Heart left ventricle (tissue), 13 donors: Measurements from ENCODE around the gene MED31.

Experiments
- CTCF ChIP-seq, 12 donors: fragments of 200-600 bp; sonication (generic) in 4 of 12; IDR thresholded peaks; one replicate each; pipeline versions ENCODE4 v1.5.0 to v1.8.0; 2018 to 2022; ENCODE audit warnings: antibody characterized with exemption in 12 of 12, mild to moderate bottlenecking in 5 of 12
- POLR2A ChIP-seq, 2 donors: fragments of 450-650 bp; IDR thresholded peaks; one replicate each; pipeline ENCODE4 v1.6.1; 2017; ENCODE audit warnings: antibody characterized with exemption in 2 of 2, mild to moderate bottlenecking in 2 of 2, moderate library complexity in 2 of 2
- donor health status: ischemic (EF 13 %, LVEDD 7.1; RV severe dilation, severe dysfunction).
- donor health status: DM: no; HTN: yes; CAD: no.
- donor health status: DM: no; HTN: no; CAD: no.
- donor health status: ischemic (EF 25% LVEDD 6.9; RV normal size, moderate dysfunction).
- donor health status: ischemic (EF 25% LVEDD 5.7; RV mildly dilated, moderate dysfunction).
- donor health status: ischemic (EF 35%, LVEDD 5.7; RV mildly dilated, moderate dysfunction).
- donor health status: nonischemic (EF 11% LVEDD 7.7; RV severe dilation, severe dysfunction).
- donor health status: DM: yes; HTN: yes; CAD: no.
- donor health status: PGD.
- donor health status: ischemic (EF 29% LVEDD 5.4; RV normal size, mild dysfunction).
- donor health status: nonischemic (EF 23%, LVEDD 6.1; RV moderate dilation, normal function).

GRCh38 chr17:6632530-6632929 lies 18.9 kb downstream of the MED31 start:
- TF ChIP-seq CTCF (IDR thresholded peaks at IDR 0.05) (no peak), POLR2A (IDR thresholded peaks at IDR 0.05) (no peak)
